H1 (cell line): ENCODE data around the gene TMTC2. TPM values are rescaled to one million over a fixed set of nuclear protein-coding genes. Genes with fewer than 3 reads are reported as not detected.

Experiments
- BACH1 ChIP-seq: IDR thresholded peaks from 2 replicates; pipeline ENCODE4 v1.6.1; 2012; ENCODE audit warnings: low read length, improper control_type of control experiment
- BCL11A ChIP-seq, 2 experiments: IDR thresholded peaks; one replicate each; pipeline ENCODE4 v1.6.1; 2011; ENCODE audit warnings: low read depth in 2 of 2, low read length in 2 of 2, mild to moderate bottlenecking in 2 of 2
- CTBP2 ChIP-seq: IDR thresholded peaks from 2 replicates; pipeline ENCODE4 v1.7.0; 2011; ENCODE audit warnings: borderline replicate concordance, mild to moderate bottlenecking, moderate library complexity, mixed read lengths, low read length; ENCODE audit not compliant: insufficient read depth, insufficient read length
- MAFK ChIP-seq: IDR thresholded peaks from 2 replicates; pipeline ENCODE4 v1.6.1; 2012; ENCODE audit warnings: low read depth, mild to moderate bottlenecking, improper control_type of control experiment, low read length
- SP4 ChIP-seq: IDR thresholded peaks from 2 replicates; pipeline ENCODE4 v1.6.1; 2012; ENCODE audit warnings: low read length, inconsistent platforms
- SRF ChIP-seq: IDR thresholded peaks from 2 replicates; pipeline ENCODE4 v1.6.1; 2011; ENCODE audit warnings: mild to moderate bottlenecking, low read depth, low read length, moderate library complexity
- polyA plus RNA-seq, 7 experiments: library from polyadenylated mRNA; depleted of rRNA in 3 of 7; stranded (reverse) in 5 of 7; unstranded in 2 of 7; fragments of >200 nt in 5 of 7; fragments of 200-250 nt in 2 of 7; gene quantifications; 1 replicate in 5 of 7; 2 replicates in 1 of 7; 4 replicates in 1 of 7; pipeline versions ENCODE4 v1.2.1 to v1.2.3, GENCODE V29; 2011 to 2013; ENCODE audit warnings: missing spikeins in 2 of 7, mixed read lengths in 2 of 7
- total RNA-seq: library from RNA; stranded (reverse); fragmentation: NEBNext Ultra II Directional; extraction: Animal tissue kit (Norgen Biotek cat#: 25700); gene quantifications from 2 replicates; pipeline ENCODE4 v1.2.1, GENCODE V29; 2021

The TMTC2 gene
- total and polyA plus RNA-seq, 2 of the 8 experiments (the other 6 are each of a cell fraction or from before 2014, with no cell fraction given): 2.3 to 3.9 TPM

DNA sequence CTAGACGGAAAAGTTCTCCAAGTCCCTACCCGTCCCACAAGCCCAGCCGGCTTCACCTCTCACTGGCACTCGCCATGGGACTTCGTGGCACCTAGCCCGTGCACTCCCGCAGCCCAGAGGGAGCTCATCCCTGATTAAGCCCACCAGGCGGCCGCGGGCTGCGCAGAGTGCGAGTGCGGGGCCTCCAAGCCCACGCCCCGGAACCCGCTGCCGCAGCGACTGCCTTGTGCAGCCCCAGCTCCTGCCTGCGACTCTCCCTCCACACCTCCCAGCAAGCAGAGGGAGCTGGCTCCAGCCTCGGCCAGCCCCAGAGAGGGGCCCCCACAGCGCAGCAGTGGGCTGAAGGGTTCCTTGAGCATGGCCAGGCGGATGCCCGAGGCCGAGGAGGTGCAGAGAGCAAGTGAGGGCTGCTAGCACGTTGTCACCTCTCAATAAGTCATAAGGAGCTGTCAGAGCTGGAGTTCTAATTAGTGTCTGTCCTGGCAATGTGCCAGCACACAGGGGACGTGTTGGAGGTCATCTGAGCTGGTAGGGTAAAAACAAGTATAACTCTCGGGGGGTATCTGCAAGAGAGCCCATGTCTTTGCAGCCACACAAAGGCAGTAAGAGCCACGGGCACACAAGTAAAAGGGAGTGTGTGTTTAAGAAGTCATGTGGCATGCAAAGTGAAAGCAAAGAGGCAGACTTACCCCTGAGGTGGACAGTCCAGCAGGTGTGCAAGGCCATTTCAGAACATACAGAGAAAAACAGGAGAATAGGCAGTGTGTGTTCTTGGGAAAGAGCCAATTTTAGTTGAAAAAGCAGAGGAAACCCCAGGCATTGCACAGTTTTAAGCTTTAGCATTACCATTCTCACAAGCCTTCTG, 27.1 kb upstream of the TMTC2 start (continued):
- TF ChIP-seq SP4 (no peak), MAFK (no peak), CTBP2 (no peak), BACH1 (no peak), SRF (no peak), BCL11A (IDR thresholded peaks at IDR 0.05; ENCODE audit: low read depth in 2 of 2, low read length in 2 of 2) (no peak)
- TF ChIP-seq, all 59 proteins: peak for 0
